ENCODE results near the gene LYRM1.

- TF ChIP-seq EZH2 (IDR thresholded peaks at IDR 0.05; ENCODE audit: borderline replicate concordance): no peak
- TF ChIP-seq, protein P1, sequence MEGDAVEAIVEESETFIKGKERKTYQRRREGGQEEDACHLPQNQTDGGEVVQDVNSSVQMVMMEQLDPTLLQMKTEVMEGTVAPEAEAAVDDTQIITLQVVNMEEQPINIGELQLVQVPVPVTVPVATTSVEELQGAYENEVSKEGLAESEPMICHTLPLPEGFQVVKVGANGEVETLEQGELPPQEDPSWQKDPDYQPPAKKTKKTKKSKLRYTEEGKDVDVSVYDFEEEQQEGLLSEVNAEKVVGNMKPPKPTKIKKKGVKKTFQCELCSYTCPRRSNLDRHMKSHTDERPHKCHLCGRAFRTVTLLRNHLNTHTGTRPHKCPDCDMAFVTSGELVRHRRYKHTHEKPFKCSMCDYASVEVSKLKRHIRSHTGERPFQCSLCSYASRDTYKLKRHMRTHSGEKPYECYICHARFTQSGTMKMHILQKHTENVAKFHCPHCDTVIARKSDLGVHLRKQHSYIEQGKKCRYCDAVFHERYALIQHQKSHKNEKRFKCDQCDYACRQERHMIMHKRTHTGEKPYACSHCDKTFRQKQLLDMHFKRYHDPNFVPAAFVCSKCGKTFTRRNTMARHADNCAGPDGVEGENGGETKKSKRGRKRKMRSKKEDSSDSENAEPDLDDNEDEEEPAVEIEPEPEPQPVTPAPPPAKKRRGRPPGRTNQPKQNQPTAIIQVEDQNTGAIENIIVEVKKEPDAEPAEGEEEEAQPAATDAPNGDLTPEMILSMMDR (IDR thresholded peaks at IDR 0.05; ENCODE audit: poor library complexity): no peak
- TF ChIP-seq EZH2phosphoT487 (IDR thresholded peaks at IDR 0.05; ENCODE audit: low read depth, severe bottlenecking, unreplicated experiment): no peak
These were observed 40.9 kb upstream of the LYRM1 start for GRCh38 chr16:20859699-20860098.

Data from hepatocyte (in vitro differentiated cells).